PFSK-1 (cell line): ENCODE results near the gene ZNF445.

ENCODE experiments used
- POLR2AphosphoS5 ChIP-seq: IDR thresholded peaks from 2 replicates; pipeline ENCODE4 v1.6.1; 2012; ENCODE audit warnings: low read depth, mild to moderate bottlenecking, control low read depth, low read length, moderate library complexity
- SIN3A ChIP-seq: IDR thresholded peaks from 2 replicates; pipeline ENCODE4 v1.6.1; 2012; ENCODE audit warnings: mild to moderate bottlenecking, low read length, moderate library complexity, borderline replicate concordance; ENCODE audit not compliant: insufficient read depth
- TAF1 ChIP-seq: IDR thresholded peaks from 2 replicates; pipeline ENCODE4 v1.6.1; 2012; ENCODE audit warnings: low read length, control low read depth, borderline replicate concordance; ENCODE audit not compliant: insufficient read depth
- TF ChIP-seq, protein P1 (sequence below), 2 experiments: IDR thresholded peaks; 2 replicates each; pipeline versions ENCODE4 v1.6.1 to v1.8.0; 2011 to 2012; ENCODE audit warnings: low read depth in 2 of 2, low read length in 2 of 2, control low read depth in 1 of 2, inconsistent platforms in 1 of 2, mild to moderate bottlenecking in 1 of 2, moderate library complexity in 1 of 2; ENCODE audit not compliant: insufficient read depth in 1 of 2

GRCh38 chr3:44521721-44522120 lies 44.3 kb upstream of the ZNF445 start:
- TF ChIP-seq POLR2AphosphoS5 (no peak), TAF1 (no peak), SIN3A (no peak)
- TF ChIP-seq, protein P1, sequence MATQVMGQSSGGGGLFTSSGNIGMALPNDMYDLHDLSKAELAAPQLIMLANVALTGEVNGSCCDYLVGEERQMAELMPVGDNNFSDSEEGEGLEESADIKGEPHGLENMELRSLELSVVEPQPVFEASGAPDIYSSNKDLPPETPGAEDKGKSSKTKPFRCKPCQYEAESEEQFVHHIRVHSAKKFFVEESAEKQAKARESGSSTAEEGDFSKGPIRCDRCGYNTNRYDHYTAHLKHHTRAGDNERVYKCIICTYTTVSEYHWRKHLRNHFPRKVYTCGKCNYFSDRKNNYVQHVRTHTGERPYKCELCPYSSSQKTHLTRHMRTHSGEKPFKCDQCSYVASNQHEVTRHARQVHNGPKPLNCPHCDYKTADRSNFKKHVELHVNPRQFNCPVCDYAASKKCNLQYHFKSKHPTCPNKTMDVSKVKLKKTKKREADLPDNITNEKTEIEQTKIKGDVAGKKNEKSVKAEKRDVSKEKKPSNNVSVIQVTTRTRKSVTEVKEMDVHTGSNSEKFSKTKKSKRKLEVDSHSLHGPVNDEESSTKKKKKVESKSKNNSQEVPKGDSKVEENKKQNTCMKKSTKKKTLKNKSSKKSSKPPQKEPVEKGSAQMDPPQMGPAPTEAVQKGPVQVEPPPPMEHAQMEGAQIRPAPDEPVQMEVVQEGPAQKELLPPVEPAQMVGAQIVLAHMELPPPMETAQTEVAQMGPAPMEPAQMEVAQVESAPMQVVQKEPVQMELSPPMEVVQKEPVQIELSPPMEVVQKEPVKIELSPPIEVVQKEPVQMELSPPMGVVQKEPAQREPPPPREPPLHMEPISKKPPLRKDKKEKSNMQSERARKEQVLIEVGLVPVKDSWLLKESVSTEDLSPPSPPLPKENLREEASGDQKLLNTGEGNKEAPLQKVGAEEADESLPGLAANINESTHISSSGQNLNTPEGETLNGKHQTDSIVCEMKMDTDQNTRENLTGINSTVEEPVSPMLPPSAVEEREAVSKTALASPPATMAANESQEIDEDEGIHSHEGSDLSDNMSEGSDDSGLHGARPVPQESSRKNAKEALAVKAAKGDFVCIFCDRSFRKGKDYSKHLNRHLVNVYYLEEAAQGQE (IDR thresholded peaks at IDR 0.05; ENCODE audit: insufficient read depth in 1 of 2, low read depth in 2 of 2, low read length in 2 of 2): no peak
